ENCODE results near the gene PLCB4. TPM values are rescaled to one million over a fixed set of nuclear protein-coding genes. Genes with fewer than 3 reads are reported as not detected.

The PLCB4 gene
- total and polyA plus RNA-seq, 8 donors, result 0.56 to 9.3 (median 2.3) TPM

DNA sequence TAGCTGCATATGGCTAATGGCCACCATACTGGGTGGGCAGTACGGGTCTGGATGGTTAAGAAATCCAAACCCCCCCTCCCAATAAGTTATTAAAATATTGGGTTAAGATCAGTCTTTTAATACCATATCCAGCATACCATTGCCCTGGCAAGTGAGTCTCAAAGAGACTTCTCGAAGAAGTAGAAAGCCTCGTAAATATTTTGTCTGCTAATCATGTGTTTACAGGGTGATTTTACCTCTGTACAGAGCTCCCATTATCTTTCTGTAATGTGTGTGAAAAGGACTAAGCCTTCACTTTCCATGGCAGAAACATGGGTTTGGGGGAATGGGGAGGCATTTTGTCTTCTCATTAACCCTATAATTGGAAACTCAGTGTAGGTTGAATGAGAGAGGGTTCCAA, 270.8 kb downstream of the PLCB4 start:
- H3K4me1 ChIP-seq, result no peaks in the 10 kb centered on the region
- no peaks in the 10 kb centered on the region for H3K36me3 ChIP-seq
- H3K27me3 ChIP-seq, result no peaks in the 10 kb centered on the region
- ATAC-seq (no peak), FAIRE-seq (no peak), DNase-seq (no peak)
- intact Hi-C loops (cut with DNase I), result no loop called here
- H3K27ac ChIP-seq, result no peak overlapping the region
- 73 to 93% methylated on average over 3 of the region's 3 CpGs for WGBS, 2 donors
- TF ChIP-seq CTCF (IDR thresholded peaks at IDR 0.05), result no peak
- no peak overlapping the region for H3K4me3 ChIP-seq
- no peaks in the 10 kb centered on the region for H3K9me3 ChIP-seq

- intact Hi-C loops (cut with DNase I), result no loop called here
- Histone ChIP-seq H3K9me3 (no peaks in the 10 kb centered on the region), H3K4me1 (no peaks in the 10 kb centered on the region), H3K36me3 (no peaks in the 10 kb centered on the region), H3K4me3 (no peak overlapping the region), H3K27ac (no peak overlapping the region), H3K27me3 (no peaks in the 10 kb centered on the region)
- ATAC-seq (no peak), FAIRE-seq (no peak), DNase-seq (no peak)
- 60 to 80% methylated on average over 2 of the region's 2 CpGs for WGBS, 2 donors
- TF ChIP-seq CTCF (IDR thresholded peaks at IDR 0.05), result no peak
These were observed 273.8 kb downstream of the PLCB4 start for GRCh38 chr20:9342651-9343050.

DNA sequence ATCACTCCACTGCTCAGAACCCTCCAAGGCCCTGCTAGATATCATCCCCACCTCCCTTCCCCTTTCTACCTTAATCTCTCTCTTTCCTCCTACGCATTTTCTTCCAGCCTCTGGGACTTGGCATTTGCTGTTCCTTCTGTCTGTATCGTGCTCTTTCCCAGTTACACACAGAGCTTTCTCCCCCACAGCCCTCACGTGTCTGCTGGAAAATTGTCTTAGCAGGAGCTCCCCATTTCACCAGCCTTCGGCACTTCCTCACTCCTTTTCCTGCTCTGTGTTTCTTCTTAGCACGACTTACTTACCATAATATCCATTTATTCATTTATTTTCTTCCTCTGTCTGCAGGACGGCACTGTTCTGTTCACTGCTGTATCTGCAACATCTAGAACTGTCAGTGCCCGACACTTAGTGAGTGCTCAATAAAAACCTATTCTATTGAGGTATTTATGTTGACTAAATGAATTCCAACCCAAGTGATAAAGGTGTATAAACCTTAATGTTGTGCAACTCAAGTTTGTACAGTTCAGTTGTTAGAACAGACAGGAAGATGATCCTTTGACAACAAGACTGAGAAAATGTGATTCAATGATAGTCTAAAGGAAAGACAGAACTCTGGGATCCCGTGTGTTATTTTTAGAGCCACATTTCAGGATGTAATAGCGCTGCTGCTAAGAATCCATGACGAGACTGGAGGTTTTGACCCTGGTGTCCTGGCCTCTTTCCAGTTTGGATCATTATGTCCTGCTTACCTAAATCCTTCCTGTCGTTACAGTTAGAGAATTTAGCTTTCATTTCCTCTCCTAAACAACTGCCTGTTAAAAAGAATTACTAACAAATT, 275.4 kb downstream of the PLCB4 start:
- intact Hi-C loops (cut with DNase I), result no loop called here
- no peak for FAIRE-seq
- no peaks in the 10 kb centered on the region for H3K27me3 ChIP-seq
- no peak overlapping the region for H3K27ac ChIP-seq
- WGBS, 2 donors, result 62 to 68% methylated on average over 11 of the region's 11 CpGs
- no peaks in the 10 kb centered on the region for H3K9me3 ChIP-seq
- no peak for DNase-seq
- no peaks in the 10 kb centered on the region for H3K4me1 ChIP-seq
- no peaks in the 10 kb centered on the region for H3K36me3 ChIP-seq
- TF ChIP-seq CTCF (IDR thresholded peaks at IDR 0.05), result no peak
- H3K4me3 ChIP-seq, result no peak overlapping the region
- ATAC-seq, result peak in 1 of 4 donors; percentile 32

- no peak for DNase-seq
- Histone ChIP-seq H3K27ac (no peak overlapping the region), H3K27me3 (no peaks in the 10 kb centered on the region), H3K4me1 (no peaks in the 10 kb centered on the region), H3K4me3 (no peak overlapping the region), H3K9me3 (no peaks in the 10 kb centered on the region), H3K36me3 (no peaks in the 10 kb centered on the region)
- TF ChIP-seq CTCF (IDR thresholded peaks at IDR 0.05), result no peak
- intact Hi-C loops (cut with DNase I), result no loop called here
- no peak for ATAC-seq
- 57 to 69% methylated on average over 3 of the region's 3 CpGs for WGBS, 2 donors
- FAIRE-seq, result no peak
These were observed 279.4 kb downstream of the PLCB4 start for GRCh38 chr20:9348316-9348715.

DNA sequence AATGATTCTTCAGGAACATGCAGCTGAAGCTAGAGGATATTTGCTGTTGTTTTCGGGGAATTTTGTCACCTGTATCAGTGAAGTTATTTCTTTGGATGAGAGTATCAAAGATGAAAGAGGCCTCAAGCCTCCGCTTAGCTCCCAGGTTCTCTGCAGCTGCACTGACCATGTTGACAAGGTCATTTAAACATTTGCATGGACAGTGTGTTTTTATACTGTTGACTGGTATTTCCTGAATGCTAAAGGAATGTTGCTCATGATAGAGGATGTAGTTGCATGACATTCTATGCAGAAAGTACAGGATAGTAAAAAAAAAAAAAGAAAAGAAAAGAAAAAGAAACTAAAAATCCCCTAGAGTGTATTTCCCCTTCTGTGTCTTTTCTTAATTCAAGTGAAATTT, 279.9 kb downstream of the PLCB4 start:
- DNase-seq (no peak), ATAC-seq (no peak), FAIRE-seq (no peak)
- TF ChIP-seq CTCF (IDR thresholded peaks at IDR 0.05), result no peak
- H3K9me3 ChIP-seq, result no peaks in the 10 kb centered on the region
- no peaks in the 10 kb centered on the region for H3K27me3 ChIP-seq
- H3K4me1 ChIP-seq, result no peaks in the 10 kb centered on the region
- no peaks in the 10 kb centered on the region for H3K36me3 ChIP-seq
- H3K4me3 ChIP-seq, result no peak overlapping the region
- 68 to 91% methylated on average over 2 of the region's 2 CpGs for WGBS, 2 donors
- H3K27ac ChIP-seq, result no peak overlapping the region
- intact Hi-C loops (cut with DNase I), result no loop called here

All from pancreas (tissue), 10 donors.